PC-9 (cell line): ENCODE data around the gene ST3GAL6. TPM values are rescaled to one million over a fixed set of nuclear protein-coding genes. Genes with fewer than 3 reads are reported as not detected.
A peak's percentile ranks its signal among the peaks of the same experiment; 100 is the strongest.

Experiments
- BruUV-seq: library from RNA; stranded (reverse); fragments of 400-500 nt; replicated peaks from 2 replicates; lab custom pipeline; 2021; lab: Mats Ljungman, UMichigan
- CTCF ChIA-PET: fragments of 300-600 bp; sonication (Branson Sonifier 250); formaldehyde crosslinking; loops from one replicate; lab custom pipeline; 2022; ENCODE audit warnings: antibody characterized with exemption; lab: Charles Lee
- POLR2A ChIA-PET: fragments of 300-600 bp; sonication (Branson Sonifier 250); formaldehyde crosslinking; loops from one replicate; lab custom pipeline; 2022; ENCODE audit warnings: antibody characterized with exemption; ENCODE audit not compliant: unreplicated experiment; lab: Charles Lee
- DNase-seq, 2 experiments: peaks; one replicate each; pipeline versions ENCODE4 v3.0.0 to v3.0.0-alpha.2; 2015 to 2022; ENCODE audit warnings: mixed read lengths in 1 of 2
- H2AFZ ChIP-seq: fragments of 200-600 bp; sonication (generic); 2 replicates; pipeline ENCODE4 v1.8.1; 2017; ENCODE audit warnings: antibody characterized with exemption
- H3F3A ChIP-seq: fragments of 200-600 bp; sonication (generic); 2 replicates; pipeline ENCODE4 v1.8.1; 2017; ENCODE audit warnings: antibody characterized with exemption, mild to moderate bottlenecking, low read depth; ENCODE audit not compliant: insufficient read depth
- H3K27ac ChIP-seq: fragments of 200-600 bp; sonication (generic); 2 replicates; pipeline ENCODE4 v1.6.1; 2016; ENCODE audit warnings: mixed run types
- H3K27me3 ChIP-seq: fragments of 200-600 bp; sonication (generic); 2 replicates; pipeline ENCODE4 v1.6.1; 2016; ENCODE audit warnings: low read depth, mixed run types; ENCODE audit not compliant: insufficient read depth
- H3K36me3 ChIP-seq: fragments of 200-600 bp; sonication (generic); 2 replicates; pipeline ENCODE4 v1.6.1; 2016; ENCODE audit warnings: low read depth, mixed run types
- H3K4me1 ChIP-seq: fragments of 200-600 bp; sonication (generic); replicated peaks from 2 replicates; pipeline ENCODE4 v1.6.1; 2016; ENCODE audit warnings: mixed run types; ENCODE audit not compliant: insufficient read depth
- H3K4me2 ChIP-seq: fragments of 200-600 bp; sonication (generic); 2 replicates; pipeline ENCODE4 v1.6.1; 2017; ENCODE audit warnings: mixed run types
- H3K4me3 ChIP-seq: fragments of 200-600 bp; sonication (generic); 2 replicates; pipeline ENCODE4 v1.6.1; 2016; ENCODE audit warnings: mixed run types
- H3K79me2 ChIP-seq: fragments of 200-600 bp; sonication (generic); 2 replicates; pipeline ENCODE4 v1.6.1; 2017; ENCODE audit warnings: low read depth, mixed run types
- H3K9me2 ChIP-seq: fragments of 200-600 bp; sonication (generic); 2 replicates; pipeline ENCODE4 v1.8.1; 2017; ENCODE audit warnings: mild to moderate bottlenecking; ENCODE audit not compliant: insufficient read depth
- H3K9me3 ChIP-seq: fragments of 200-600 bp; sonication (generic); 2 replicates; pipeline ENCODE4 v1.8.1; 2016; ENCODE audit warnings: low read depth; ENCODE audit not compliant: insufficient read depth
- H4K20me1 ChIP-seq: fragments of 200-600 bp; sonication (generic); 2 replicates; pipeline ENCODE4 v1.8.1; 2017; ENCODE audit not compliant: insufficient read depth
- CTCF ChIP-seq: fragments of 200-600 bp; sonication (generic); conservative IDR thresholded peaks from 2 replicates; pipeline ENCODE4 v1.6.1; 2017; ENCODE audit warnings: mixed run types, antibody characterized with exemption, mild to moderate bottlenecking, moderate library complexity
- EZH2 ChIP-seq: fragments of 200-600 bp; sonication (generic); IDR thresholded peaks from 2 replicates; pipeline ENCODE4 v1.8.0; 2017; ENCODE audit warnings: antibody characterized with exemption, low read depth
- intact Hi-C: fragments of 100-400 bp; cut with micrococcal nuclease; formaldehyde crosslinking; loops from one replicate; pipeline ENCODE4 v1.10.0; 2022; ENCODE audit not compliant: unreplicated experiment
- total RNA-seq: library from RNA; stranded (reverse); gene quantifications from 2 replicates; pipeline ENCODE4 v1.2.3, GENCODE V29; 2021

The ST3GAL6 gene
- total RNA-seq, 1 experiment from 2014 or later, result 5.4 TPM

GRCh38 chr3:98734735-98735134, 28.4 kb upstream of the ST3GAL6 start:
- Histone ChIP-seq H3K9me2 (no peaks in the 10 kb centered on the region), H3K4me2 (no peak overlapping the region), H3K36me3 (no peaks in the 10 kb centered on the region), H2AFZ (no peak overlapping the region), H4K20me1 (no peaks in the 10 kb centered on the region), H3K4me3 (no peak overlapping the region), H3K4me1 (peaks cover 25% of the 10 kb centered on the region), H3F3A (no peaks in the 10 kb centered on the region; the same call in 1 of the 2 replicates), H3K9me3 (no peaks in the 10 kb centered on the region), H3K27ac (no peak overlapping the region), H3K79me2 (0 out of 2 replicates have a peak, but pooled peaks cover 3% of the 10 kb centered on the region), H3K27me3 (no peaks in the 10 kb centered on the region)
- TF ChIP-seq EZH2 (no peak), CTCF (no peak)
- ChIA-PET POLR2A (no interaction called here), CTCF (no interaction called here)
- DNase-seq, result no peak
- TSS peak; percentile 18 for BruUV-seq
- intact Hi-C loops, result loop anchor here (5.0 to 10.0 kb wide), 2 partner anchors 137 to 400 kb away; no protein-coding TSS in a partner anchor

GRCh38 chr3:98735296-98735695, 27.8 kb upstream of the ST3GAL6 start:
- 0 out of 2 replicates have a peak, but pooled peaks cover 3% of the 10 kb centered on the region for H3K79me2 ChIP-seq
- no peak overlapping the region for H3K4me2 ChIP-seq
- no TSS peak for BruUV-seq

GRCh38 chr3:98735761-98736269, 27.3 kb upstream of the ST3GAL6 start:
- 0 out of 2 replicates have a peak, but pooled peaks cover 3% of the 10 kb centered on the region for H3K79me2 ChIP-seq
- no peak for TF ChIP-seq CTCF
- no peak for TF ChIP-seq EZH2
- H3K4me2 ChIP-seq, result no peak overlapping the region
- no peaks in the 10 kb centered on the region for H3K9me3 ChIP-seq
- no peaks in the 10 kb centered on the region for H3K27me3 ChIP-seq
- ChIA-PET CTCF (no interaction called here), POLR2A (no interaction called here)
- H3K36me3 ChIP-seq, result no peaks in the 10 kb centered on the region
- H4K20me1 ChIP-seq, result no peaks in the 10 kb centered on the region
- H3F3A ChIP-seq, result no peaks in the 10 kb centered on the region; the same call in 1 of the 2 replicates
- BruUV-seq, result no TSS peak
- peaks cover 17% of the 10 kb centered on the region for H3K4me1 ChIP-seq
- no peak overlapping the region for H2AFZ ChIP-seq
- intact Hi-C loops, result loop anchor here (10.0 kb wide), 1 partner anchor 401 kb away; no protein-coding TSS in a partner anchor
- no peaks in the 10 kb centered on the region for H3K9me2 ChIP-seq
- no peak overlapping the region for H3K27ac ChIP-seq
- H3K4me3 ChIP-seq, result no peak overlapping the region
- no peak for DNase-seq

More at GRCh38 chr3:98735296-98735695, 27.8 kb upstream of the ST3GAL6 start:
- H3F3A ChIP-seq, result no peaks in the 10 kb centered on the region; the same call in 1 of the 2 replicates
- intact Hi-C loops, result loop anchor here (10.0 kb wide), 1 partner anchor 400 kb away; no protein-coding TSS in a partner anchor
- no peak for DNase-seq
- ChIA-PET POLR2A (no interaction called here), CTCF (no interaction called here)
- H3K9me2 ChIP-seq, result no peaks in the 10 kb centered on the region
- no peaks in the 10 kb centered on the region for H3K9me3 ChIP-seq
- H2AFZ ChIP-seq, result no peak overlapping the region
- H4K20me1 ChIP-seq, result no peaks in the 10 kb centered on the region
- no peaks in the 10 kb centered on the region for H3K36me3 ChIP-seq
- H3K27me3 ChIP-seq, result no peaks in the 10 kb centered on the region
- TF ChIP-seq EZH2, result no peak
- TF ChIP-seq CTCF, result no peak
- peaks cover 19% of the 10 kb centered on the region for H3K4me1 ChIP-seq
- no peak overlapping the region for H3K4me3 ChIP-seq
- H3K27ac ChIP-seq, result no peak overlapping the region
